Measurements from ENCODE around the gene NCS1. TPM values are rescaled to one million over a fixed set of nuclear protein-coding genes. Genes with fewer than 3 reads are reported as not detected.
A peak's percentile ranks its signal among the peaks of the same experiment; 100 is the strongest.

Gene NCS1
- total RNA-seq, 1 experiment from 2014 or later: 68.7 TPM

DNA sequence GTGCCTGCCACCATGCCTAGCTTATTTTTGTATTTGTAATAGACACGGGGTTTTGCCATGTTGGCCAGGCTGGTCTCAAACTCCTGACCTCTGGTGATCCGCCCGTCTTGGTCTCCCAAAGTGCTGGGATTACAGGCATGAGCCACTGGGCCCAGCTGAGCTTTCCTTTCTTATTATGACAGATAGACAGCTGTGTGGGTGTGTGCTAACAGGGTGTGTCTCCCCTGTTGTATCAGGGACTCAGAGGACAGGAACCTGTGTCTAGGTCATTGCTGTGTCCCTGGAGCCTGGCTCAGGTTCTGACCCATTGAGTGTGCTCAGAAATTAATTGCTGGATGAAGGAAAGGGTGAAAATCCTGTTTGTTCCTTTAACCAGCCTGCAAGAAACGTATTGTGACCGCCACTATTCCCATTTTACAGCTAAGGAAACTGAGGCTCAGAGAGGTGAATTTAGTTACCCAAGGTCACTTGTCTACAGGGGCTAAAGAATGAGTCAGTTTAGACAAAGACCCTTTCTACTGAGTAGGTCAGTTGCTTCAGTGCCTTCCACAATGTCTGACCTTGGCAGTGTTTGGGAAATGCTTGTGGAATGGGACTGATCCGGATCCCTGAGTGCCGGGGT lies 16.8 kb downstream of the NCS1 start:
- no peaks in the 10 kb centered on the region for H3K9me3 ChIP-seq (ENCODE audit: control insufficient read depth in 1 of 2, insufficient read depth in 1 of 2, low read depth in 1 of 2, low read length in 2 of 2)
- POLR2A ChIA-PET: no interaction called here
- H3K9ac ChIP-seq (ENCODE audit: low read length): no peak overlapping the region
- no peaks in the 10 kb centered on the region for H3K27me3 ChIP-seq (ENCODE audit: insufficient read depth, low read length)
- no peak overlapping the region for H3K27ac ChIP-seq (ENCODE audit: low read depth, low read length)
- no peak overlapping the region for H2AFZ ChIP-seq (ENCODE audit: low read depth, low read length, poor library complexity, severe bottlenecking)
- TF ChIP-seq JUND (IDR thresholded peaks at IDR 0.05) (no peak), SIN3A (IDR thresholded peaks at IDR 0.05; ENCODE audit: low read depth) (no peak), ZFX (IDR thresholded peaks at IDR 0.05) (no peak), YY1 (IDR thresholded peaks at IDR 0.05; ENCODE audit: extremely low read depth, insufficient replicate concordance, low read depth, low read length) (no peak), POLR2AphosphoS5 (IDR thresholded peaks at IDR 0.05; ENCODE audit: low read depth, low read length) (no peak), SRF (IDR thresholded peaks at IDR 0.05; ENCODE audit: low read depth) (no peak), SP1 (IDR thresholded peaks at IDR 0.05; ENCODE audit: low read depth) (no peak), TCF7L2 (IDR thresholded peaks at IDR 0.05; ENCODE audit: borderline replicate concordance, extremely low read depth, insufficient read depth, insufficient read length) (no peak), FOSL1 (IDR thresholded peaks at IDR 0.05; ENCODE audit: low read depth) (no peak), ZNF274 (IDR thresholded peaks at IDR 0.05; ENCODE audit: low read depth, low read length) (no peak), REST (IDR thresholded peaks at IDR 0.05; ENCODE audit: low read depth) (no peak), CTCF (IDR thresholded peaks at IDR 0.05 in 2 of 3, conservative IDR thresholded peaks at IDR 0.05 in 1 of 3; ENCODE audit: borderline replicate concordance in 1 of 3, insufficient read depth in 1 of 3, low read depth in 2 of 3, low read length in 2 of 3) (no peak)
- TF ChIP-seq, protein P1, sequence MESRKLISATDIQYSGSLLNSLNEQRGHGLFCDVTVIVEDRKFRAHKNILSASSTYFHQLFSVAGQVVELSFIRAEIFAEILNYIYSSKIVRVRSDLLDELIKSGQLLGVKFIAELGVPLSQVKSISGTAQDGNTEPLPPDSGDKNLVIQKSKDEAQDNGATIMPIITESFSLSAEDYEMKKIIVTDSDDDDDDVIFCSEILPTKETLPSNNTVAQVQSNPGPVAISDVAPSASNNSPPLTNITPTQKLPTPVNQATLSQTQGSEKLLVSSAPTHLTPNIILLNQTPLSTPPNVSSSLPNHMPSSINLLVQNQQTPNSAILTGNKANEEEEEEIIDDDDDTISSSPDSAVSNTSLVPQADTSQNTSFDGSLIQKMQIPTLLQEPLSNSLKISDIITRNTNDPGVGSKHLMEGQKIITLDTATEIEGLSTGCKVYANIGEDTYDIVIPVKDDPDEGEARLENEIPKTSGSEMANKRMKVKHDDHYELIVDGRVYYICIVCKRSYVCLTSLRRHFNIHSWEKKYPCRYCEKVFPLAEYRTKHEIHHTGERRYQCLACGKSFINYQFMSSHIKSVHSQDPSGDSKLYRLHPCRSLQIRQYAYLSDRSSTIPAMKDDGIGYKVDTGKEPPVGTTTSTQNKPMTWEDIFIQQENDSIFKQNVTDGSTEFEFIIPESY (IDR thresholded peaks at IDR 0.05; ENCODE audit: extremely low read depth, insufficient replicate concordance, low read length): no peak
- TF ChIP-seq, protein P2, sequence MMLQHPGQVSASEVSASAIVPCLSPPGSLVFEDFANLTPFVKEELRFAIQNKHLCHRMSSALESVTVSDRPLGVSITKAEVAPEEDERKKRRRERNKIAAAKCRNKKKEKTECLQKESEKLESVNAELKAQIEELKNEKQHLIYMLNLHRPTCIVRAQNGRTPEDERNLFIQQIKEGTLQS (IDR thresholded peaks at IDR 0.05): no peak
- peaks cover 15 to 44% of the 10 kb centered on the region in 2 experiments for H3K4me1 ChIP-seq (ENCODE audit: control insufficient read depth in 1 of 2, insufficient read depth in 2 of 2, low read length in 2 of 2)
- CTCF ChIA-PET: no interaction called here
- ATAC-seq (no peak), DNase-seq (ENCODE audit: low read depth, low spot score) (no peak)
- H3K79me2 ChIP-seq (ENCODE audit: insufficient read depth, low read length): peaks cover 96% of the 10 kb centered on the region
- H3K36me3 ChIP-seq (ENCODE audit: control insufficient read depth in 1 of 2, insufficient read depth in 2 of 2, low read length in 2 of 2): no peaks in the 10 kb centered on the region
- H3K4me3 ChIP-seq (replicated peaks in 1 of 2; ENCODE audit: low read depth in 1 of 2, low read length in 2 of 2): no peak overlapping the region
- peak overlapping the region; percentile 86; the same call in 1 of the 2 replicates for H3K4me2 ChIP-seq (ENCODE audit: low read length)
- H3K9me2 ChIP-seq (ENCODE audit: insufficient read depth): no peaks in the 10 kb centered on the region
- intact Hi-C loops (cut with micrococcal nuclease): no loop called here
- peaks cover 9% of the 10 kb centered on the region; the same call in 1 of the 2 replicates for H4K20me1 ChIP-seq (ENCODE audit: insufficient read depth)
- RAD21 ChIA-PET (ENCODE audit: low non-redundant PET in 1 of 2, low total read pairs in 2 of 2, uncharacterized antibody in 2 of 2, unreplicated experiment in 2 of 2): no interaction called here
- no TSS peak for BruUV-seq (replicated peaks)
